NB4 (cell line): ENCODE measurements around the gene RNF217.
"Not testable (repeated sequence)": the region's sequence is repeated elsewhere in the genome, so short reads cannot be mapped to it uniquely, and the experiment has no call there.

Source experiments
- DNase-seq: peaks from one replicate; pipeline ENCODE4 v3.0.0; 2010; ENCODE audit warnings: low read depth
- H3K4me3 ChIP-seq: one replicate; pipeline ENCODE4 v1.5.1; 2011; ENCODE audit warnings: mild to moderate bottlenecking, low read depth, low read length, moderate library complexity
- CTCF ChIP-seq: IDR thresholded peaks from one replicate; pipeline ENCODE4 v1.5.1; 2012; ENCODE audit warnings: low read depth, low read length
- MYC ChIP-seq: IDR thresholded peaks from 2 replicates; pipeline ENCODE4 v1.6.1; 2011; ENCODE audit warnings: low read depth, low read length
- POLR2A ChIP-seq: IDR thresholded peaks from 2 replicates; pipeline ENCODE4 v1.6.1; 2011; ENCODE audit warnings: mild to moderate bottlenecking; ENCODE audit not compliant: insufficient read length; ENCODE audit errors: extremely low read depth
- TF ChIP-seq, protein P1 (sequence below): IDR thresholded peaks from 2 replicates; pipeline ENCODE4 v1.6.1; 2011; ENCODE audit warnings: low read depth, low read length

Gene RNF217

DNA sequence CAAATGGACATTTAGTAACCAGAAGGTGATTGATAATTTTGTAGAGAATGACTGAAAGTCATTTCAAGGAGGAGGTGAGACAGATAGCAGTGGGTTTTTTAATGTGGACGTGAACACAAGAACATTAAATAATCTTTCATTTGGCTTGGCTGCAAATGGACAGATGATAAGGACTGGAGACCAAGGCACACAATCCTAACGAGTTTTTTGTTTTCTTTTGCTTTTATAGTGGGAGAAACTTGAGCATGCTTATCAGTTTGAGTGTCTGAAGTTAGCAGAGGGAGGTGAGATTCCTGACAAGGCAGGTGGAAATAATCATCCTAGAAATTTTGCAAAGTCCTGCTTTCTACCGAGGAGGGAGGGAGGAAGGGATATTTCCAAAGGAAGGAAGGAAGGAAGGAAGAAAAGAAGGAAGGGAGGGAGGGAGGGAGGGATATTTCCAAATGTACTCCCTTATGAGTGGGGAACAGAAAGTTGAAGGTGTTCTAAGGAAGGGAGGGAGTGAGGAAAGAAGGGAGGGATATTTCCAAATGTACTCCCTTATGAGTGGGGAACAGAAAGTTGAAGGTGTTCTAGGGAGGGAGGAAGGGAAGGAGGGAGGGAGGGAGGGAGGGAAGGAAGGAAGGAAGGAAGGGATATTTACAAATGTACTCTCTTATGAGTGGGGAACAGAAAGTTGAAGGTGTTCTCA, 63.1 kb downstream of the RNF217 start:
- DNase-seq: no peak
- TF ChIP-seq, protein P1, sequence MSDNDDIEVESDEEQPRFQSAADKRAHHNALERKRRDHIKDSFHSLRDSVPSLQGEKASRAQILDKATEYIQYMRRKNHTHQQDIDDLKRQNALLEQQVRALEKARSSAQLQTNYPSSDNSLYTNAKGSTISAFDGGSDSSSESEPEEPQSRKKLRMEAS: no peak
- TF ChIP-seq MYC (no peak), POLR2A (no peak), CTCF (no peak)
- H3K4me3 ChIP-seq: no peak overlapping the region

DNA sequence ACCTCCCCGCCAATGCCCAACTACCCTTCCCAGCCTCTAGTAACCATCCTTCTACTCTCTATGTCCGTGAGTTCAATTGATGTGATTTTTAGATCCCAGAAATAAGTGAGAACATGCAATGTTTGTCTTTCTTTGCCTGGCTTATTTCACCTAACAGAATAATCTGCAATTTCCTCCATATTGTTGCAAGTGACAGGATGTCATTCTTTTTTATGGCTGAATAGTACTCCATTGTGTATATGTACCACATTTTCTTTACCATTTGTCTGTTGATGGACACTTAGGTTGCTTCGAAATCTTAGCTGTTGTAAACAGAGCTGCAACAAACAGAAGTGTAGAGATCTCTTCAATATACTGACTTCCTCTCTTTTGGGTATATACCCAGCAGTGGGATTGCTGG, 65.0 kb downstream of the RNF217 start:
- DNase-seq: no peak

DNA sequence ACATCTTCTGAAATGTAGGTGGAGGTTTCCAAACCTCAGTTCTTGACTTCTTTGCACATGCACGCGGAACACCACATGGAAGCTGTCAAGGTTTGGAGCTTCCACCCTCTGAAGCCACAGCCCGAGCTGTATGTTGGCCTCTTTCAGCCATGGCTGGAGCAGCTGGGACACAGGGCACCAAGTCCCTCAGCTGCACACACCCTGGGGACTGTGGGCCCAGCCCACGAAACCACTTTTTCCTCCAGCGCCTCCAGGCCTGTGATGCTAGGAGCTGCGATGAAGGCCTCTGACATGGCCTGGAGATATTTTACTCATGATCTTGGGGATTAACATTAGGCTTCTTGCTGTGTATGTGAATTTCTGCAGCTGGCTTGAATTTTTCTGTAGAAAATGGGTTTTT, 68.7 kb downstream of the RNF217 start:
- no peak for TF ChIP-seq POLR2A
- TF ChIP-seq CTCF: no peak
- no peak for TF ChIP-seq MYC
- no peak for DNase-seq
- no peak overlapping the region for H3K4me3 ChIP-seq

More for the DNA sequence above, 65.0 kb downstream of the RNF217 start:
- no peak overlapping the region for H3K4me3 ChIP-seq
- TF ChIP-seq MYC (no peak), POLR2A (no peak), CTCF (no peak)
- TF ChIP-seq, protein P1: no peak

DNA sequence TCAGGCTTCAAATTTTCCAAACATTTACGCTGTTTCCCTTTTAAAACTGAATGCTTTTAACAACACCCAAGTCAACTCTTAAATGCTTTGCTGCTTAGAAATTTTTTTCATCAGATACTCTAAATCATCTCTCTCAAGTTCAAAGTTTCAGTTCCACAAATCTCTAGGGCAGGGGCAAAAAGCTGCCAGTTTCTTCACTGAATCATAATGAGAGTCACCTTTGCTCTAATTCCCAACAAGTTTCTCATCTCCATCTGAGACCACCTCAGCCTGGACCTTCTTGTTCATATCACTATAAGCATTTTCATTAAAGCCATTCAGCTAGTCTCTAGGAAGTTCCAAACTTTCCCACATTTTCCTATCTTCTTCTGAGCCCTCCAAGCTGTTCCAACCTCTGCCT, 69.1 kb downstream of the RNF217 start:
- DNase-seq: no peak
- TF ChIP-seq, protein P1: no peak
- TF ChIP-seq CTCF: no peak
- H3K4me3 ChIP-seq: no peak overlapping the region

DNA sequence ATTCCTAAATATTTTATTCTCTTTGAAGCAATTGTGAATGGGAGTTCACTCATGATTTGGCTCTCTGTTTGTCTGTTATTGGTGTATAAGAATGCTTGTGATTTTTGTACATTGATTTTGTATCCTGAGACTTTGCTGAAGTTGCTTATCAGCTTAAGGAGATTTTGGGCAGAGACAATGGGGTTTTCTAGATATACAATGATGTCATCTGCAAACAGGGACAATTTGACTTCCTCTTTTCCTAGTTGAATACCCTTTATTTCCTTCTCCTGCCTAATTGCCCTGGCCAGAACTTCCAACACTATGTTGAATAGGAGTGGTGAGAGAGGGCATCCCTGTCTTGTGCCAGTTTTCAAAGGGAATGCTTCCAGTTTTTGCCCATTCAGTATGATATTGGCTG, 72.7 kb downstream of the RNF217 start:
- not testable (repeated sequence) for H3K4me3 ChIP-seq, DNase-seq

- not testable (repeated sequence) for H3K4me3 ChIP-seq, DNase-seq
Observed at GRCh38 chr6:125036486-125036885, 74.2 kb downstream of the RNF217 start.

DNA sequence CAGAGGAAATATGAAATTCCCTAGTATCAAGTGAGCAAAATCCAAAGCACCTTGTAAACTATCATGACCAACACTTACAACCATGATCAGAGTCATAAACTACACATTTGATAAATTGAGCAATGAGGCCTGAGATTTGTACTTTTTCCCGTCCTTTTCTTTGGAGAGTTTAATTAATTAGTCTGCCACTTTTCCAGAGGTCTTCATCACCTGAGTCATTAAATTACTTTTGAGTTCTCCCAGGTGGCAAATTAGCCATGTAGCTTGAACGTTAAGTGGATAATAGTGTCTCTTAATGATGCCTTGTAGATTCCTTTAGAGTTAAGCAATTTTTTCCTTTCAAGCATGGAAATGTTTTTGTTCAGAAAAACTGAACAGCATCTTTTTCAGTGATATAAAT, 75.6 kb downstream of the RNF217 start:
- no peak for DNase-seq
- no peak for TF ChIP-seq MYC
- TF ChIP-seq, protein P1: no peak
- H3K4me3 ChIP-seq: no peak overlapping the region
